ENCODE measurements around the gene SULT1C4. TPM values are rescaled to one million over a fixed set of nuclear protein-coding genes. Genes with fewer than 3 reads are reported as not detected.

Gene SULT1C4
- total RNA-seq, 4 donors from 2014 or later: 1.9 to 5.2 (median 3.2) TPM

DNA sequence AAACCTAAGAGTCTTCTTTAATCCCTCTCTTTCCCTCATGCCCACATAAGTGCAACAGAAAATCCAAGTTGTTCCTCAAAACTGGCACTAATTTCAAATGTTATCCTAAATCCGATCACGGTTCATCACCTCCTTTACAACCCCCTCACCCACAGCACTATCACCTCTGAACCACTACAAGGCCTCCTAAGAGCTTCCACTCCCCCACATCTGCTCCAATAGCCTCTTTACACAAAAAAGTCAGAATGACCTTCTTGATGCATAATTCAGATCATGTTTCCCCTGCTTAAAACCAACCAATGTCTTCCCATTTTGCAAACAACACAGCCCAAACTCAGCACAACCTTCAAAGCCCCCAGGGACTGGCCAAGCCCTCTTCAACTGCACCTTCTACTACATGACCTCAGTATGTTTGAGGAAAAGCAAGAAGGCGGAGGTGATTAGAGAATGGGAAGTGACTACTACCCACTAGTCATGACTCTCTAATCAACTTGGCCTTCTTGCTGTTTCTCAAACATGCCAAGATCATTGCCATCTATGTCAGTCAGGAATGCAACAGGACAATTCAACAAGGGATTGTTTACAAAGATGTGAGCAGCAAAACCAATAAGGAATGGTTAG lies 36.6 kb downstream of the SULT1C4 start:
- TF ChIP-seq, protein P1, sequence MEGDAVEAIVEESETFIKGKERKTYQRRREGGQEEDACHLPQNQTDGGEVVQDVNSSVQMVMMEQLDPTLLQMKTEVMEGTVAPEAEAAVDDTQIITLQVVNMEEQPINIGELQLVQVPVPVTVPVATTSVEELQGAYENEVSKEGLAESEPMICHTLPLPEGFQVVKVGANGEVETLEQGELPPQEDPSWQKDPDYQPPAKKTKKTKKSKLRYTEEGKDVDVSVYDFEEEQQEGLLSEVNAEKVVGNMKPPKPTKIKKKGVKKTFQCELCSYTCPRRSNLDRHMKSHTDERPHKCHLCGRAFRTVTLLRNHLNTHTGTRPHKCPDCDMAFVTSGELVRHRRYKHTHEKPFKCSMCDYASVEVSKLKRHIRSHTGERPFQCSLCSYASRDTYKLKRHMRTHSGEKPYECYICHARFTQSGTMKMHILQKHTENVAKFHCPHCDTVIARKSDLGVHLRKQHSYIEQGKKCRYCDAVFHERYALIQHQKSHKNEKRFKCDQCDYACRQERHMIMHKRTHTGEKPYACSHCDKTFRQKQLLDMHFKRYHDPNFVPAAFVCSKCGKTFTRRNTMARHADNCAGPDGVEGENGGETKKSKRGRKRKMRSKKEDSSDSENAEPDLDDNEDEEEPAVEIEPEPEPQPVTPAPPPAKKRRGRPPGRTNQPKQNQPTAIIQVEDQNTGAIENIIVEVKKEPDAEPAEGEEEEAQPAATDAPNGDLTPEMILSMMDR (IDR thresholded peaks at IDR 0.05; ENCODE audit: low read depth): no peak

DNA sequence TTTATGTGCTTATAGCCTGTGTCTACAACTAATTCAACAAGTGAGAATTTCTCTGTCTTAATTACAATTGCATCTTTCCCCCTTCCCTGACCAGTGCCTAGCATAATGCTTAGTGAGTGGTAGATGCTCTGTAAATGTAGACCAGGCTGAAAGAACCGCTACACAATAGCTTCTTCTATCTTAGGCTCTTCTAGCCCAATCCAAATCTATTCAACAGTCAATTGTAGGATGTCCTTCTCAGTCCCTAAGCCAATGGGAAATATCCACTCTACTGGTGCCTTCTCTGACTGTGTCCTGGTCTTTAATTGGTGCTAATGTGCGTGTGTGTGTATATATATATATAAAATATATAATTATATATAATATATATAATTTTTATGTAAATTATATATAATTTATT lies 37.2 kb downstream of the SULT1C4 start:
- TF ChIP-seq, protein P1 (IDR thresholded peaks at IDR 0.05; ENCODE audit: low read depth): no peak

DNA sequence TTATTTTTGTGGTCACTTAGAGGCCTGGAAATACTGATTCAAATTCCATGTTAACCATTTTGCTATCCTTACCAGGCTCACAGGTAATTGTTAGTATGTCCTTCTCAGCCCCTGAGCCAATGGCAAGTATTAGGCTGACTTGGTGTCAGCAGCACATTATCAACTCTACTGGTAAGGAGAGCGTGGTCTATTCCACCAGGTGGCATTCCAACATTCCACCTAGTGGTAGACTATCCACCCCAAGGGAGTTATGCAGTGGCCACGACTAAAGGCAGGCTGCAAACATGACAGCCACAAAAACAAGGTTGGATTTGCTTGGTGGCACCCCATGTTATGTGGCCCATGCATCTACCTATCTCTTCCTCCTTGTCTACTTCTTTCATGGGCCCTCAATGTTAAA lies 39.5 kb downstream of the SULT1C4 start:
- TF ChIP-seq, protein P1 (IDR thresholded peaks at IDR 0.05; ENCODE audit: low read depth): no peak

DNA sequence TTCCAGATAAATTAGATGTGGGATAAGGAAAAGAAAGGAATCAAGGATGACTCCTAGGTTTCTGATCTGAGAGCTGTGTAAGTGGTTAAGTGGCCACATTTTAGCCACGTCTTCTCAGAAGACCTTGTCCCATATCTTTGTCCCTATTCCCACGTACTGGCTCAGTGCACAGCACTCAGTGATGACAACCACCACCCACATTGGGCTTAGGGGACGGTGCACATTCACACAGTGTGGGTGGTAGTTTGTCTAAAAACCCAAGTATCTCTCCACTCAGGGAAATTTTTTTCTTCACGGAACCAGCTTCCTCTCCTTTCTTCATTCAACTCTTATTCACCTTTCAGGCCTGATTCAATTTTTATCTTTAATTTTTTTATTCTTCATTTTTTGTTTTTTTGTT lies 40.7 kb downstream of the SULT1C4 start:
- TF ChIP-seq, protein P1 (IDR thresholded peaks at IDR 0.05; ENCODE audit: low read depth): no peak

DNA sequence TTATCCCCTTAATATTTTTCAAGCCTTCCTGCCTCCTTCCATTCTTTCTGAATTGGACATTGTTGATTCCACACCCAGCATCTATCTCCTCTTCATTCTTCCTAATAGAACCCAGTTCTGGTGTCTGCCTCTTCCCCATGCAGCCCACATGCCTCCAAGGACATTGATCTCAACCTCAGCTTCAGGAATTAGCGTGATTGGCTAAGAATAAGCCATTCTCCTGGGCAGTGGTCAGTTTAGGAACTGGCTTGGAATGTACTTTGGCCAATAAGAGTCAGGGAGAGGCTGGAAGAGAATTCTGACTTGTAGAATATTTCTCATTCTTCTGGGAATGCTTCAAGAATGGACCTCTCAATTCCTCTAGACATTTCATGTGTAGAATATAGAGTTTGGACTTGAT lies 45.3 kb downstream of the SULT1C4 start:
- TF ChIP-seq, protein P1 (IDR thresholded peaks at IDR 0.05; ENCODE audit: low read depth): no peak

DNA sequence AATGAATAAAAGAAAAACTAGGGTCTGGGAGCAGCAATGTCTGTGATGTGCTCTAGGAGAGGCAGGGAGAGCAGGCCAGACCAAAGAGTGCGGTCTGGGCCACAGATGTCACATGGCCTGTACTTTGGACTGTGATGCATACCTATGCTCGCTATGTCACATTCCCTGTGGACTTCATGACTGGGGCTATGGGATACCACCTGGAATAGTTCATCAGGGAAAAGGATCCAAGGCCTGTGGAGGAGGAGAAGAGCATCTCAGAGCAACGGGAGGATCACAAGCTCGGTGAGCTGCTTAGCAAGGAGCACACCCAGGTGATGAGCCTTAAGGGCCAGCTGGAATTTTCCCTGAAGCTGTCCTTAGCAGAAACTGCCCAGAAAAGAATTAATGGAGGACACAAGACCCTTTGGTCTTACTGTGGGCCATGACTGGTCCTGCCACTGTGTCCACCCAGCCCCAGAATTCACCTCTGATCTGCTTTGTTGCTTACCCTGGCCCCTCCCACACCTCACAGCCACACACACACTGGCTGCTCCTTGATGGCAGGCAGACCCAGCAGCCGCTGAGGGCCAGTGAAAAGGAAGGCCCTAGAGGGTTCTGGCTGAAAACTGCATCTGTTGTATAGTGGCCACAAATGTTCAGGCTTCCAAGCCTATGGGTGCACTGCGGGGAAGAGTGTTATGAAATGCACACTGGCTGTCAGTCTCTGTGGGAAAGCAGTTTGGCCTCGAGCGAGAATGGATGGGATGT lies 45.9 kb downstream of the SULT1C4 start:
- TF ChIP-seq, protein P1 (IDR thresholded peaks at IDR 0.05; ENCODE audit: low read depth): no peak

DNA sequence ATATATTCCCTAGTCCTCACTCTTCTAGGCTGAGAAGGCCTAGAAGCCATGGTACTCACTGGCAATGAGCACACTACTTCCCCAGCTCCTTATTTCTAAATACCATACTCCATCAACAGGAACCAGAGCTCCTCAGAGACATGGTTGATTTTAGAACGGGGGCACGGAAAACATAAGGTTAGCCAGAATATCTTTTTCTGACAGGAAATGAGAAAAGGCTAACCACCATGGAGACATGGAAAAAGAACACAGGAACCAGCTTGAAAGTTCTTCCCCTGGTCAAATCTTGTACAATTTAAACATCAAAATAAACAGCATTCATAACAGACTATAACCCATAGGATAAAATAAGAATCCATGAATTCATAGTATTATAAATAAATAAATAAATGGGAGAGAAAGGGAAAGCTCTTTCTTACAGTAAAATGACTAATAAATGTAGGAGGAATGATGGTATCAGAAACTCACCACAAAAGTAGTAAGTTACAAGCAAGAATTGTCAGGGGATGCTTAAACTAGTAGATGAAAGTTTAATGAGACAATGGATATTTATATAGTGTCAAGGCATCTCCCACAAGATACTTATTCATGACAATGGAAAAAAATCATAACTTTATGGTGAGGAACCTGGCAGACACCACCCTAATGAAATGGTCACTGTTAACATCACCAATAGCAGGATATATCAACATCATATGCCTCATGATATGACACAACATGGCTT lies 50.7 kb downstream of the SULT1C4 start:
- TF ChIP-seq, protein P1 (IDR thresholded peaks at IDR 0.05; ENCODE audit: low read depth): no peak

Measured in subcutaneous adipose tissue (tissue), 4 donors.